ENCODE measurements around the gene RANGRF. TPM values are rescaled to one million over a fixed set of nuclear protein-coding genes. Genes with fewer than 3 reads are reported as not detected.
A peak's percentile ranks its signal among the peaks of the same experiment; 100 is the strongest.

The RANGRF gene
- polyA plus RNA-seq, 4 donors = 27.5 to 33.6 (median 31.3) TPM

- no peak for DNase-seq (ENCODE audit: low read depth in 4 of 4, low spot score in 3 of 4)
Observed at GRCh38 chr17:8312726-8313600, 24.5 kb downstream of the RANGRF start.

- no peak for DNase-seq (ENCODE audit: low read depth in 4 of 4, low spot score in 3 of 4)
Observed at GRCh38 chr17:8314797-8315763, 26.6 kb downstream of the RANGRF start.

GRCh38 chr17:8315764-8316217 is 27.3 kb downstream of the RANGRF start:
- DNase-seq (ENCODE audit: low read depth in 4 of 4, low spot score in 3 of 4) = no peak

GRCh38 chr17:8318010-8318935 is 29.8 kb downstream of the RANGRF start:
- DNase-seq (ENCODE audit: low read depth in 4 of 4, low spot score in 3 of 4) = no peak

DNA sequence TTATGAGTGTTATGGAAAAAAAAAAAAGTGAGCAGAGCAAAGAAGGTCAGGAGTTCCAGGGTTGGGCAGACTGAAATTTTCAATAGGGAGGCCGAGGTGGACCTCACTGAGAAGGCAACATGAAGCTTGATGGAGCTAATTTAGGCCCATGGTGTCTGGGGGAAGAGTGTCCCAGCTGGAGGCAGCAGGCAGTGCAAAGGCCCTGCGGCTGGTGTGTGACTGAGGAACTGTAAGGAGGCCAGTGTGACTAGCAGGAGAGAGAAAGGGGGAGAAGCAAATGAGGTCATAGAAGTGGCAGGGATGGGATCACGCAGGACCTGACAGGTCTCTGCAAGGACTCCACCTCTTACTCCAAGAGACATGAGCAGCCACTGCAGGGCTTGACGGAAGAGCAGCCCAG is 31.8 kb downstream of the RANGRF start:
- DNase-seq (ENCODE audit: low read depth in 4 of 4, low spot score in 3 of 4) = no peak

DNA sequence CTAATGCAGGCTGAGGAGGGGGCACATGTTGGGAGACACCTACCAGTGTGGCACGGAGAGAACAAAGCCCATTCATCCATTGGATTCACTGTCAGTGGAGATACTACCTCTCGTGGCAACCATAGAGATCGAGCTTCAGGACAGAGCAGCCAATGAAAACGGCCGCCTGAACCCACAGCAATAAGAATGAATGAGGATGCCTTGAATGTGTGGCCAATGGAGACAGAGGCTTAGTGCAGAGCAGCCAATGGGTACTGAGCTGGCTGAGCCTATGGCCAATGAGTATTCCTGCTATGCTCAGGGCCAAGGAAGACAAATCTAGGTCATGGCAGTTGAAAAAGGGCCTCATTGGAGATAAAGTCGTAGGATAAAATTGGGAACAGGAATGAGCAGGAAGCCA is 32.5 kb downstream of the RANGRF start:
- DNase-seq (ENCODE audit: low read depth in 4 of 4, low spot score in 3 of 4) = no peak

GRCh38 chr17:8322061-8322460 is 33.6 kb downstream of the RANGRF start:
- DNase-seq (ENCODE audit: low read depth in 4 of 4, low spot score in 3 of 4) = no peak

GRCh38 chr17:8324132-8324531 is 35.7 kb downstream of the RANGRF start:
- no peak for DNase-seq (ENCODE audit: low read depth in 4 of 4, low spot score in 3 of 4)

- DNase-seq (ENCODE audit: low read depth in 4 of 4, low spot score in 3 of 4) = no peak
Observed at GRCh38 chr17:8324923-8325322, 36.5 kb downstream of the RANGRF start.

DNA sequence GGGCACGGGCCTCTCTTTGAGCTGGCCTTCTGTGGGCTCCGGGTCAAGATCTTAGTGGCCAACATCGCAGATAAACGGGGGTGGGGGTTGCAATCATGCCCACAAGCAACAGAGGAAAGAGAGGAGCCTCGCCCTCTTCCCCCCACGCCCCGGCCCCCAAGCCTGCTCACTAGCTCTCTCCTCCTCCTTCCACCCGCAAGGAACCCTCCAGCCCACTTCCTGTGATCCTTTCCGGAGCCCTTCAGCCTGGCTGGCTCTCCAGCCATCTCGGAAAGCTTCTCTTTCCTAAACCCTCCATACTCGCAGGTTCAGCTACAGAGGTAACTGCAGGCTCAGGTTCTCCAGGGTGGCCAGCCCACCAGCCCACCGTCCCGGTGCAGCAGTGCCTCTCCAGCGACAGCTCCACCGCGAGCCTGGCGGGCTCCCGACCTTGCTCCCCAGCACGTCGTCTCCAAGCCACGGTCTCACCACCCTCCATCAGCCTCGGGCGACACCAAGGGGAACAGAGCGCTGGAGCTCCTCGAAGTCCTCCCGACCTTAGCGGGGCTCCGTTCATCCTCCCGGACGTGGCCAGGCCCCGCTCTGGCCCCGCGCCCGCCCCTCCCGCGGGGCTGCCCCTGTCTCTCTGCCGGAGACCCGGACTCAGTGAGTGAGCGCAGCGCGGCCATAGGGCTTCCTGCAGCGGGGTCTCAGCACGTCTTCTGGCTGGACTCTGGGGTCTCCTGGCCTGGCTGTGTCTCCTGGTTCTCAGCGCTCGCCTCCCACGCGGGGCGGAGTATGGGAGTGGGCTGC is 38.2 kb downstream of the RANGRF start:
- DNase-seq (ENCODE audit: low read depth in 4 of 4, low spot score in 3 of 4) = peak in 2 of 4 donors; percentile 46 to 58

DNA sequence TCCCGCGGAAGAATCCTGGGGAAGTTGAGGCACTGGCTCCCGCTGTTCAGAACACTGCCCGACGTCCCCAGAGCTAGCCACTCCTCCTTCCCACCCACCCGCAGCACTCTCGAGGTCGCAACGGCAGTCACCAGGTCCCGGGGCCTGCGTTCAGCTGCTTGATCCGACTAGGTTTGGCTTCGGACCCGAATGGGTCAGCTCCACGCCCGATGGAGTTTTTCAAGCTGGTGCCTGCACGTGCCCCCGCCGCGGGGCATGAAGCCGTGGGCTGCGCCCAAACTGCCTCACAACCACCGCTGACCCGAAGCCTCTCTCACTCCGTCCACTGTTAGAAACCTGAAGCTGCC is 38.8 kb downstream of the RANGRF start:
- no peak for DNase-seq (ENCODE audit: low read depth in 4 of 4, low spot score in 3 of 4)

GRCh38 chr17:8332128-8332527 is 43.7 kb downstream of the RANGRF start:
- no peak for DNase-seq (ENCODE audit: low read depth in 4 of 4, low spot score in 3 of 4)

GRCh38 chr17:8332688-8333087 is 44.2 kb downstream of the RANGRF start:
- DNase-seq (ENCODE audit: low read depth in 4 of 4, low spot score in 3 of 4) = no peak

DNA sequence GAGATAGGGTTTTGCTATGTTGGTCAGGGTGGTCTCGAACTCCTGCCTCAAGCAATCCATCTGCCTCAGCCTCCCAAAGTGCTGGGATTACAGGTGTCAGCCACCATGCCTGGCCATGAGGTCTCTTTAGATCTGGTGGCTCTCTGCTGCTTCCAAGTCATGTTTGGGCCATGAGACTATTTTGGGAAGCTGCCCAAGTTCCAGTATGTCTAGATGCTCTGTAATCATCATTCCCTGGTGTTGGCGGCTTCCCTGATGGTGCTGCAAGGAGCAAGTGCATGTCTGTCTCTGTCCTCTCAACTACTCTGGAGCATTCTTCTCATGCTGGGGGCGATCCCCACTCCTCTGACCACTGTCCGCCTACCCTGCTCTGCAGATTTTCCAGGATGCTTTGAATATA is 44.8 kb downstream of the RANGRF start:
- no peak for DNase-seq (ENCODE audit: low read depth in 4 of 4, low spot score in 3 of 4)

GRCh38 chr17:8337802-8338752 is 49.6 kb downstream of the RANGRF start:
- no peak for DNase-seq (ENCODE audit: low read depth in 4 of 4, low spot score in 3 of 4)

DNA sequence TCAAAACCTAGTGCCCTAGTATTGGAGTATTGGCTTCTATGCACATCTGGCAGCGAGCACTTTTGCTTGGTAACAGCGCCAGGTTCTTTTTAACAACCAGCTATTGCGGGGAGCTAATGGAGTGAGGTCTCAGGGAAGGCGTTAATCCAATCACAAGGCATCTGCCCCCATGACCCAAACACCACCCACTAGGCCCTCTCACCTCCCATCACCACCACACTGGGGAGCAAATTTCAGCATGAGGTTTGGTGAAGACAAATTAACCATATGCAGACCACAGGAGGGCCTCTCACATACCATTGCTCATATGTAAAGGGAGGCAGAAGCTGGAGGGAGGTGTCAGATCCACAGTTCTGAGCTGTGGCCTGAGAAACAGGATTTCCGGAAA is 50.3 kb downstream of the RANGRF start:
- DNase-seq (ENCODE audit: low read depth in 4 of 4, low spot score in 3 of 4) = no peak

DNA sequence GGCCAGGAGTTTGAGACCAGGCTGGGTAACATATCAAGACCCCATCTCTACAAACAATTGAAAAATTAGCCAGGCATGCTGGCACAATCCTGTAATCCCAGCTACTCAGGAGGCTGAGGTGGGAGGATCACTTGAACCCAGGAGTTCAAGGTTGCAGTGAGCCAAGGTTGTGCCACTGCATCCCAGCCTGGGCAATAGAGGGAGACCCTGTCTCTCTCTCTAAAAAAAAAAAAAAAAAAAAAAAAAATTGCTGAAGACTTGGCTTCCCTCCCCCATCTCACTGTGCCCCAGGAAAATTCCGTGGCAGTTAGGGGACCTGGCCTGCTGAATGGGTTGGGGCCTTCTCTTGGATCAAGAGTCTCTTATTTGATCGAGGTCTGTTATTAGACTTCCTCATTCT is 51.1 kb downstream of the RANGRF start, which contains the start of gene ODF4:
Gene ODF4 (plus strand): TSS at position 301 of the 400 bp plus-strand sequence. CDS start 212 bp downstream, outside the sequence.
- no peak for DNase-seq (ENCODE audit: low read depth in 4 of 4, low spot score in 3 of 4)
